ENCODE results near the gene PLA2G4B. TPM values are rescaled to one million over a fixed set of nuclear protein-coding genes. Genes with fewer than 3 reads are reported as not detected.

PLA2G4B gene
- total RNA-seq, 1 donor from 2014 or later, result 1.6 TPM

DNA sequence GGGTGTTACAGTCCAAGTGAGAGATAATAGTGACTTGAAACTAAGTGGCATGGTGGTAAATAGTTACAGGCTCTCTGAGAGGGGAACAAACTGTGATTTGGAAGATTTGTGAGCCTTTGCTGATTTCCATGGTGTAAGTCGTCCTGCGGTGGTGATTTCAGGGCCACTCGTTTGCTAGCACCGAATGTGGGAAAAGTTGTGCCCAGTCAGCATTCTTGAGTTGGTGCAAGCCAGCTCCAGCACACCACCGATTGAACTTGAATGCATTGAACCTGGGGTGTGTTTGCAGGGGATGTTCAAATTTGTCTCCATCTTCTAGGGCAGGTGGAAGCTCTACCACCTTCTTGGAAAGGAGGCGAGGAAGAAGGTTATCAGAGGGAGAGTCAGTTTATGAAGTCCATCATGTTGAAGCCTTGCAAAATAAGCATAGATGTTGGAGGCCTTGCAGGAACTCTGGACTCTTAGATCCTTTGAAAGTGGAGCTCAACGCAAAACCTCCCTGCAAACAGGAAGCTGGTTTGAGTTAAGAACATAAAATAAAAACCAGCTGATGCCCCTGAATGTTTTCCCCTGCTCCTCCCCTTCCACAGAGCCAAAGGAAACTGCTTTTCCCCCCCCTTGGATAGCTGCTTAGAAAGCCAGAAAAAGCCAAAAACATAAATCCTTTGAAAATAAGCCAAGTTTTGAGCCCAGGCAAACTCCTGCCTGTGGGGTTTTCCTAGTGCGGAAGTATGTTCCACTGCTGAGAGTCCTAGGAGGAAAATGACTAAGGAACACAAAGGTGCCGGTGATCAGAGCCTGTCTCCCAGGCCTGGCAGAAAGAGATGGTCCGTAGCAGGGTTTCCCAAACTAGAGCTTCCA lies 42.4 kb upstream of the PLA2G4B start:
- Histone ChIP-seq H3K27ac (ENCODE audit: low read depth, low read length) (peak overlapping the region; percentile 36), H3K9ac (ENCODE audit: low read depth in 1 of 3, low read length in 3 of 3) (no peak overlapping the region), H3K4me1 (ENCODE audit: control insufficient read depth in 3 of 3, insufficient read depth in 3 of 3, low read length in 3 of 3) (peaks cover 21 to 28% (median 21%) of the 10 kb centered on the region in 3 donors), H3K9me3 (ENCODE audit: control insufficient read depth in 3 of 3, low read length in 3 of 3) (no peaks in the 10 kb centered on the region), H3K36me3 (ENCODE audit: control insufficient read depth in 3 of 3, insufficient read depth in 3 of 3, low read length in 3 of 3) (peaks cover 2 to 9% (median 5%) of the 10 kb centered on the region in 3 donors), H3K4me3 (ENCODE audit: low read length in 3 of 3) (no peak overlapping the region), H3K27me3 (ENCODE audit: control insufficient read depth in 3 of 3, insufficient read depth in 3 of 3, low read length in 3 of 3) (no peaks in the 10 kb centered on the region)

DNA sequence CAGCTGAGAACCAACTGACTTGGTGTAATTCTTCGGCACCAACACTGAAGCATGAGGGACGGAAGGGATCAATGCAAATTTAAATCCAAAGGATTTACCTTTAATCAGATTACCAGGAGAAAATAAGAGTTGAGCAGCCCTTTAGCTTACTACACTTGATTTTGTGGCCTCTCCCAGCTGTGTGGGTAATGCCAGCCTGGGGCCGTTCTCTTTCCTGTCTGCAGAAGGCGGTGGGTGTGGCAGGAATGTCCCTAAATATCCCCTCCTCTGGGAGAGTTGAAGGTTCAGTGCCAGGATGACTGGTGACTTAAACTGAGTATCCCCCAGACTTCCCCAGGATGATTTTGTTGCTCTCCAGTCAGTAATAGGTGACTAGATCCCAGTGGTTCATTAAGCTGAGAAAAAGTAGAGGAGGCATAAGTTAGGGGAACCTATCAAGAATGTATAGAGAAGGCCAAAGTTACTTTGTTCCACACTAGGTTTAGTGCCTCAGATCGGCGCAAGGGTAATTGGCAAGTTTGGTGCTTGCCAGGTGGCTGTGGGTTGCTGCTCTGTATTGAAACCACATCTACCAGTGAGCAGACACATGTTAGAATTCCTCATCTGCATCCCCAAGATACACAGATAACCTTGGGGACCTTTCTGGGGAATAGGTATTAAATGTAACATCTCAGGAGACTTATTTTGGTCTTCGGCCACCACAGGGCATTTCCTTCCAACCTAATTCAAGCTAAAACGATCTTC lies 41.3 kb upstream of the PLA2G4B start:
- peaks cover 9 to 17% (median 10%) of the 10 kb centered on the region in 3 donors for H3K4me1 ChIP-seq (ENCODE audit: control insufficient read depth in 3 of 3, insufficient read depth in 3 of 3, low read length in 3 of 3)
- H3K27me3 ChIP-seq (ENCODE audit: control insufficient read depth in 3 of 3, insufficient read depth in 3 of 3, low read length in 3 of 3), result no peaks in the 10 kb centered on the region
- H3K27ac ChIP-seq (ENCODE audit: low read depth, low read length), result no peak overlapping the region
- peaks cover 2 to 9% (median 5%) of the 10 kb centered on the region in 3 donors for H3K36me3 ChIP-seq (ENCODE audit: control insufficient read depth in 3 of 3, insufficient read depth in 3 of 3, low read length in 3 of 3)
- H3K4me3 ChIP-seq (ENCODE audit: low read length in 3 of 3), result no peak overlapping the region
- H3K9ac ChIP-seq (ENCODE audit: low read depth in 1 of 3, low read length in 3 of 3), result no peak overlapping the region
- H3K9me3 ChIP-seq (ENCODE audit: control insufficient read depth in 3 of 3, low read length in 3 of 3), result no peaks in the 10 kb centered on the region

- H3K9ac ChIP-seq (ENCODE audit: low read depth in 1 of 3, low read length in 3 of 3), result no peak overlapping the region
- no peak overlapping the region for H3K27ac ChIP-seq (ENCODE audit: low read depth, low read length)
These were observed 39.8 kb upstream of the PLA2G4B start for GRCh38 chr15:41798607-41799487.

GRCh38 chr15:41799488-41799805 lies 39.2 kb upstream of the PLA2G4B start:
- Histone ChIP-seq H3K27ac (ENCODE audit: low read depth, low read length) (no peak overlapping the region), H3K9ac (ENCODE audit: low read depth in 1 of 3, low read length in 3 of 3) (no peak overlapping the region), H3K4me1 (ENCODE audit: control insufficient read depth in 3 of 3, insufficient read depth in 3 of 3, low read length in 3 of 3) (peaks cover 5 to 16% (median 8%) of the 10 kb centered on the region in 3 donors), H3K27me3 (ENCODE audit: control insufficient read depth in 3 of 3, insufficient read depth in 3 of 3, low read length in 3 of 3) (no peaks in the 10 kb centered on the region), H3K4me3 (ENCODE audit: low read length in 3 of 3) (no peak overlapping the region), H3K9me3 (ENCODE audit: control insufficient read depth in 3 of 3, low read length in 3 of 3) (no peaks in the 10 kb centered on the region), H3K36me3 (ENCODE audit: control insufficient read depth in 3 of 3, insufficient read depth in 3 of 3, low read length in 3 of 3) (peaks cover 2 to 9% (median 5%) of the 10 kb centered on the region in 3 donors)

More at GRCh38 chr15:41798607-41799487, 39.8 kb upstream of the PLA2G4B start:
- Histone ChIP-seq H3K4me1 (ENCODE audit: control insufficient read depth in 3 of 3, insufficient read depth in 3 of 3, low read length in 3 of 3) (peaks cover 5 to 13% (median 6%) of the 10 kb centered on the region in 3 donors), H3K4me3 (ENCODE audit: low read length in 3 of 3) (no peak overlapping the region), H3K9me3 (ENCODE audit: control insufficient read depth in 3 of 3, low read length in 3 of 3) (no peaks in the 10 kb centered on the region), H3K27me3 (ENCODE audit: control insufficient read depth in 3 of 3, insufficient read depth in 3 of 3, low read length in 3 of 3) (no peaks in the 10 kb centered on the region), H3K36me3 (ENCODE audit: control insufficient read depth in 3 of 3, insufficient read depth in 3 of 3, low read length in 3 of 3) (peaks cover 2 to 9% (median 5%) of the 10 kb centered on the region in 3 donors)

- Histone ChIP-seq H3K4me3 (ENCODE audit: low read length in 3 of 3) (no peak overlapping the region), H3K27me3 (ENCODE audit: control insufficient read depth in 3 of 3, insufficient read depth in 3 of 3, low read length in 3 of 3) (no peaks in the 10 kb centered on the region), H3K4me1 (ENCODE audit: control insufficient read depth in 3 of 3, insufficient read depth in 3 of 3, low read length in 3 of 3) (peaks cover under 1 to 18% (median 7%) of the 10 kb centered on the region in 3 donors), H3K9ac (ENCODE audit: low read depth in 1 of 3, low read length in 3 of 3) (no peak overlapping the region), H3K9me3 (ENCODE audit: control insufficient read depth in 3 of 3, low read length in 3 of 3) (no peaks in the 10 kb centered on the region), H3K27ac (ENCODE audit: low read depth, low read length) (no peak overlapping the region), H3K36me3 (ENCODE audit: control insufficient read depth in 3 of 3, insufficient read depth in 3 of 3, low read length in 3 of 3) (peaks cover 2 to 9% (median 5%) of the 10 kb centered on the region in 3 donors)
These were observed 37.5 kb upstream of the PLA2G4B start for GRCh38 chr15:41801185-41801584.

DNA sequence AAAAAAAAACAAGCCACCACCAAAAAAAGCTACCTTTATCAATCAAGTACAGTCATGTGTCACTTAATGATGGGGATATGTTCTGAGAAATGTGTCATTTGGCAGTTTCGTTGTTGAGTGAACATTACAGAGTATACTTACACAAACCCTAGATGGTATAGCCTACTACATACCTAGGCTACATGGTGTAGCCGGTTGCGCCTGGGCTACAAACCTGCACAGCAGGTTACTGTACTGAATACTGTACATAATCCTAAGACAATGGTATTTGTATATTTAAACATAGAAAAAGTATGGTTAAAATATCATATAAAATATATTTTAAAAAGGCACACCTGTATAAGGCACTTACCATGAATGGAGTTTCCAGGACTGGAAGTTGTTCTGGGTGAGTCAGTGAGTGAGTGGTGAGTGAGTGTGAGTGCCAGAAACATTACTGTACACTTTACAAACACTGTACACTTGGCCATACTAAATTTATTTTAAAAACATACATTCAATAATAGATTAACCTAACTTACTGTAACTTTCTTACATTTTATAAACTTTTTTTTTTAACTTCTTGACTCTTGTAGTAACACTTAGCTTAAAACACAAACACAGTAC lies 36.7 kb upstream of the PLA2G4B start:
- Histone ChIP-seq H3K4me1 (ENCODE audit: control insufficient read depth in 3 of 3, insufficient read depth in 3 of 3, low read length in 3 of 3) (peaks cover 0 to 12% (median 7%) of the 10 kb centered on the region in 3 donors), H3K9me3 (ENCODE audit: control insufficient read depth in 3 of 3, low read length in 3 of 3) (no peaks in the 10 kb centered on the region), H3K9ac (ENCODE audit: low read depth in 1 of 3, low read length in 3 of 3) (no peak overlapping the region), H3K36me3 (ENCODE audit: control insufficient read depth in 3 of 3, insufficient read depth in 3 of 3, low read length in 3 of 3) (peaks cover 2 to 9% (median 5%) of the 10 kb centered on the region in 3 donors), H3K4me3 (ENCODE audit: low read length in 3 of 3) (no peak overlapping the region), H3K27me3 (ENCODE audit: control insufficient read depth in 3 of 3, insufficient read depth in 3 of 3, low read length in 3 of 3) (no peaks in the 10 kb centered on the region), H3K27ac (ENCODE audit: low read depth, low read length) (no peak overlapping the region)

- H3K4me1 ChIP-seq (ENCODE audit: control insufficient read depth in 3 of 3, insufficient read depth in 3 of 3, low read length in 3 of 3), result peaks cover 0 to 9% (median 4%) of the 10 kb centered on the region in 3 donors
- H3K27ac ChIP-seq (ENCODE audit: low read depth, low read length), result no peak overlapping the region
- H3K9ac ChIP-seq (ENCODE audit: low read depth in 1 of 3, low read length in 3 of 3), result no peak overlapping the region
- peaks cover 2 to 9% (median 5%) of the 10 kb centered on the region in 3 donors for H3K36me3 ChIP-seq (ENCODE audit: control insufficient read depth in 3 of 3, insufficient read depth in 3 of 3, low read length in 3 of 3)
- H3K9me3 ChIP-seq (ENCODE audit: control insufficient read depth in 3 of 3, low read length in 3 of 3), result no peaks in the 10 kb centered on the region
- H3K4me3 ChIP-seq (ENCODE audit: low read length in 3 of 3), result no peak overlapping the region
- H3K27me3 ChIP-seq (ENCODE audit: control insufficient read depth in 3 of 3, insufficient read depth in 3 of 3, low read length in 3 of 3), result no peaks in the 10 kb centered on the region
These were observed 34.3 kb upstream of the PLA2G4B start for GRCh38 chr15:41804361-41804760.

DNA sequence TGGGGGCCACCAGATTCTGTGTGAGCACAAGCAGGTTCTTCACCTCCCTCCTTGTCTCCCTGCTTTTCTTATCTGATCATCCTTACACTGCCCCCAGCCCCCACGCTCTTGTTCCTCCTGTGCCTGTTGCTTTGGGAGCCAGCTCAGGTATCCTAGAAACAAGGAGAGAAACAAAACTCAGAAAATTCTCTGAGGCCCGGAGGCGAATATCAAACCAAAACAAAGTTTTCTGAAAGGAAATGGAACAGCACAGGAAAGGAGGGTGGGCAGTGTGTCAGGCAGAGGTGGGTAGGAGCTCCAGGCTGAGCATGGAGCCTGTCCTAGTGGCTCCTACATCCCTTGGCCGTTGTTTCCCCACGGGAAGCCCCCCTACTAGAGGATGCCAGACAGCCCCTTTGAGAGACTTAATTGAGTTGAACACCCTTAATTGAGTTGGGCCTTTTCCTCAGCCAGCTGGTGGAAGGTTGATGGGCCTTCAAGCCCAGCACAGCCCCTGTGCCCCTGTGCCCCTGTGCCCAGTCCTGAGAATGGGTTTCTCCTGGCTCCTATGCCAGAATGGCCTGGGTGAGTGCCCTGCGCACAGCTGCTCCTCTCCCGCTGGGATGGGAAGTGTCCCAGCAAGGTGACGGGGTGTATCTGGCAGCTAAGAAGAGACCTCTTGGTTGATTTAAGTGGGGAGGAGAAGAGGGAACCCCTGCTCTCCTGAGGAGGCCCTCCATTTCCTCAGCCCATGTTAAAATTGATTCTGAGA lies 33.6 kb upstream of the PLA2G4B start:
- Histone ChIP-seq H3K36me3 (ENCODE audit: control insufficient read depth in 3 of 3, insufficient read depth in 3 of 3, low read length in 3 of 3) (peaks cover 2 to 6% (median 5%) of the 10 kb centered on the region in 3 donors), H3K4me3 (ENCODE audit: low read length in 3 of 3) (no peak overlapping the region), H3K4me1 (ENCODE audit: control insufficient read depth in 3 of 3, insufficient read depth in 3 of 3, low read length in 3 of 3) (peaks cover 0 to 9% (median 4%) of the 10 kb centered on the region in 3 donors), H3K9ac (ENCODE audit: low read depth in 1 of 3, low read length in 3 of 3) (peak overlapping the region in 1 of 3 donors; percentile 23), H3K27me3 (ENCODE audit: control insufficient read depth in 3 of 3, insufficient read depth in 3 of 3, low read length in 3 of 3) (no peaks in the 10 kb centered on the region), H3K9me3 (ENCODE audit: control insufficient read depth in 3 of 3, low read length in 3 of 3) (no peaks in the 10 kb centered on the region), H3K27ac (ENCODE audit: low read depth, low read length) (no peak overlapping the region)

DNA sequence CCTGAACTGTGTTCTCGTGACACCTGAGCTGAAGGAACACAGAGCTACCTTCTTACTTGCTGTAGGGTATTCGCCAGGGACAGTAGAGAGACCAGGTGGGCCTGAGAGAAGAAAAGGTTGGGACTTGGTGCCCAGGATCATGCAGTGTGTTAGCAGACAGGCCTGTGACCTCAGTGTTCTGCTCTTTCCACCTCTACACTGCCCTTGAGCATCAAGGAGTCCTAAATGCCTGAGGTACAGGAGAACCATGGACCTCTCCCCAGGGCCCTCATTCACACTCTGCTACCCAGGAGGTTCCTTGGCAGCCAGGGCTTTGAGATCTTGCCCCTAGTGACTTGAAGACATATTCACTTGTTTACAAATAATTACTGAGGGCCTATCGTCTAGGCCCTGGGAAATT lies 32.9 kb upstream of the PLA2G4B start:
- Histone ChIP-seq H3K4me3 (ENCODE audit: low read length in 3 of 3) (no peak overlapping the region), H3K4me1 (ENCODE audit: control insufficient read depth in 3 of 3, insufficient read depth in 3 of 3, low read length in 3 of 3) (peaks cover 0 to 9% (median 4%) of the 10 kb centered on the region in 3 donors), H3K9ac (ENCODE audit: low read depth in 1 of 3, low read length in 3 of 3) (no peak overlapping the region), H3K36me3 (ENCODE audit: control insufficient read depth in 3 of 3, insufficient read depth in 3 of 3, low read length in 3 of 3) (peaks cover 0 to 4% (median 2%) of the 10 kb centered on the region in 3 donors), H3K9me3 (ENCODE audit: control insufficient read depth in 3 of 3, low read length in 3 of 3) (no peaks in the 10 kb centered on the region), H3K27ac (ENCODE audit: low read depth, low read length) (no peak overlapping the region), H3K27me3 (ENCODE audit: control insufficient read depth in 3 of 3, insufficient read depth in 3 of 3, low read length in 3 of 3) (no peaks in the 10 kb centered on the region)
